NCI-H2227 (cell line): ENCODE measurements around the gene ACAP1.
"Not testable (repeated sequence)": the region's sequence is repeated elsewhere in the genome, so short reads cannot be mapped to it uniquely, and the experiment has no call there.

ENCODE experiments used
- DNase-seq: peaks from one replicate; lab custom pipeline; 2025; ENCODE audit not compliant: unreplicated experiment; lab: John Stamatoyannopoulos, UW

Gene ACAP1

DNA sequence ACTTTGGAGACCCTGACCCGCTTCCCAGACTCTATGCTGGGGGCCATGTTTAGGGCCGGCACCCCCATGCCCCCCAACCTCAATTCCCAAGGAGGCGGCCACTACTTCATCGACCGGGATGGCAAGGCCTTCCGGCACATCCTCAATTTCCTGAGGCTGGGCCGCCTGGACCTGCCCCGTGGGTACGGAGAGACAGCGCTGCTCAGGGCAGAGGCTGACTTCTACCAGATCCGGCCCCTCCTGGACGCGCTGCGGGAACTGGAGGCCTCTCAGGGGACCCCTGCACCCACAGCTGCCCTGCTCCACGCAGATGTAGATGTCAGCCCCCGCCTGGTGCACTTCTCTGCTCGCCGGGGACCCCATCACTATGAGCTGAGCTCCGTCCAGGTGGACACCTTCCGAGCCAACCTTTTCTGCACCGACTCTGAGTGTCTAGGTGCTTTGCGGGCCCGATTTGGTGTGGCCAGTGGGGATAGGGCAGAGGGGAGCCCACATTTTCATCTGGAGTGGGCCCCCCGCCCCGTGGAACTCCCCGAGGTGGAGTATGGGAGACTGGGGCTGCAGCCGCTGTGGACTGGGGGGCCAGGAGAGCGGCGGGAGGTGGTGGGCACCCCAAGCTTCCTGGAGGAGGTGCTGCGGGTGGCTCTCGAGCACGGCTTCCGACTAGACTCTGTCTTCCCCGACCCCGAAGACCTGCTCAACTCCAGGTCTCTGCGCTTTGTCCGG lies 16.7 kb downstream of the ACAP1 start:
- DNase-seq: no peak

DNA sequence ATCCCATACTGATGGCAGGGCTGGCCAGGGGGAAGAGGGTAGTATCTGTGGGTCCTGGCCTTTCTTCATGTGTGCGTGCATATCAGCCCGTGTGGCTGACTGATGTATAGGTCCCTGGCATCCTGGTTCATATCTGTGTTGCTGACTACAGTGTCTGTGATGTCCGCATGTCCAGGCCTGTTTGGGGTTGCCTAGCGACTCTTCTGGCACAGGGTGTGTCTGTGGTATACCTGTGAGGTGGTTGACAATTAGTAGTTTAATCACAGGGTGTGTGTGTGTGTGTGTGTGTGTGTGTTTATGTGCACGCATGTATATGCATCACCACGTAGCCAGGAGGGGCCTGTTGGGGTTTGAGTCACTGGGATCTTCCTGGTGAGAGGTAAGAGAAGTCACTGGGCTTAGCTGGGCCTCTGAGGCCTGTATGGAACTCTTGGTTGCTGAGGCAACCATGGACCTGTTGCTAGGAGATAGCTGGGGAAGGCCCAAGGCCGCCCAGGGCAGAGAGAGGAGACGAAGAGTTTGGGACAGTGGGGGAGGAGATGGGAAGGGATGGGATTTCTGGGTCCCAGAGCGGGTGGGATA lies 18.0 kb downstream of the ACAP1 start:
- DNase-seq: peak; percentile 11

DNA sequence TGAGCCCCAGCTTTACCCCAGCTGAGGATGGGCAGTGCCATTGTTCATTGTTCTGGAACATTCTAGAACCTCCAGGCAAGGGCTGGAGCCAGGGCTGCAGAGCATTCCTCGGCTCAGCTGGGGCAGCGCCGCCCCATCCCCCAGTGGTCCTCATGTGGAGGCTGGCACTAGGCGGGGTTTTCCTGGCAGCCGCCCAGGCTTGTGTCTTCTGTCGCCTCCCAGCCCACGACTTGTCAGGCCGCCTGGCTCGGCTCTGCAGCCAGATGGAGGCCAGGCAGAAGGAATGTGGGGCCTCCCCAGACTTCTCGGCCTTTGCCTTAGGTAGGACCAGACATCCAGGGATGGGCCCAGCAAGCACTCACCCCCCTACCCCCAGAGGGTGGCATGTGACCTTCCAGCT lies 18.7 kb downstream of the ACAP1 start, which contains the start of gene TMEM95:
TMEM95 (plus strand) TSS at position 104 of the 400 bp plus-strand sequence; CDS start at position 153, 49 bp downstream.
- DNase-seq: peak; percentile 8

DNA sequence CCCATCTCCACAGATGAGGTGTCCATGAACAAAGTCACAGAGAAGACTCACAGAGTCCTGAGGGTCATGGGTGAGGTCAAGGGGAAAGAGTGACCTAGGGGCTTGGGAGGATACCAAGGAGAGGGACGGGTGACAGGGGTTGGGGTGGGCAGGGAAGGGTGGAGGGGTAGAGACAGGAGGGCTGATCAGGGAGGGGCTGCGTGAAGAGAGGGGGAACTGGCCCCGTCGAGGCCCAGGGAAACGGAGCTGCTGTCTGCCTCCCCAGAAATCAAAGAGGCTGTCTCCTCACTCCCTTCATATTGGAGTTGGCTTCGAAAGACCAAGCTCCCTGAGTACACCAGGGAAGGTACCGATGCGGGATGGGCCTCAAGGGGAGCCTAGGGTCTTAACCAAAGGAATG lies 19.2 kb downstream of the ACAP1 start:
- no peak for DNase-seq

DNA sequence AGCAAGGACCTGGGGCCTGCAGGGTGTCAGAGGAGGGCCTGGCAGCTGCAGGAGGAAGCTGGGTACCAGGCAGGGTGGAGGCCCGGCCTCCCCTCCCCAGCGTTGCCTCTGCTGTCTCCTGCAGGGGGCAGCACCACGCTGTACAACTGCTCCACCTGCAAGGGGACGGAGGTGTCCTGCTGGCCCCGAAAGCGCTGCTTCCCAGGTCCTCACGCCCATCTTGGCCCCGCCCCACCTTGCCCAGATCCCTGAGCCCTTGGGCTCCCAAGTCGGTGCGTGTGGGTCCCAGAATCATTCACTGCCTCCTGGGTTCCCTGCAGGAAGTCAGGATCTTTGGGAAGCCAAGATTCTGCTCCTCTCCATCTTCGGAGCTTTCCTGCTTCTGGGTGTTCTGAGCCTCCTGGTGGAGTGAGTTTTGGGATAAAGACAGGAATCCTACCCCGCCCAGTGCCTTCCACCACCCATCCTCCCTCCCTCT lies 19.8 kb downstream of the ACAP1 start:
- peak; percentile 19 for DNase-seq

DNA sequence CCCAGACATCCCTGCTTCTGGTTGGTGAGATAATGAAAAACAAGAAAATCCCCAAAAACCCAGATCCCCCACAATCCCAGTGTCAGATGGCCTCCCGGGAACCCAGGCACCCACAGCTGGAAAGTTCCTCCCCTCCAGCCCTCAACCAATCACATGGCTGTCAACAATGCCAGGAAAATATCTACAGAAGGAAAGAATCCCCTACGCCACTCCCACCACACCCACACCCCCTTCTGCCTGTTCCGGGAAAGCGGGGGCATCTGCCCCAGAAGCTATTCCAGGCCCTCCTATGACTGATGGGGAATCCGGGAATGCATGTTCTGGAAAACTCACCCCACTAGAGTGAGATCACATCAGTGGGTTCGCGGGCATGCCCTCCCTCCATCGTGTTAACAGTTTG lies 20.4 kb downstream of the ACAP1 start:
- no peak for DNase-seq

DNA sequence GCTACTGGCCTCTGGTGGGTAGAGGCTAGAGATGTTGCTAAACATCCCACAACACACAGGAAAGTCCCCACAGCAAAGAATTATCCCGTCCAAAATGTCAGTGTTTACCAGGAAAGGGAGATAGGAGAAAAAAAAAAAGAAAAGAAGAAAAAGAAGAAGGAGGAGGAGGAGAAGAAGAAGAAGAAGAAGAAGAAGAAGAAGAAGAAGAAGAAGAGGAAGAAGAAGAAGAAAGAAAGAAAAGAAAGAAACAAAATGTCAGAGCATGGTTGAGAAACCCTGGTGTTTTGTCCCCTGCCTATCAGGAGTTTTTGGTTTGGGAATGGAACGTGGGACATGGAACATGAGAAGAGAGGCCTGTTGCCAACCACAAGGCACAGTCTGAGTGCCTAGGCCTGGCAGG lies 21.1 kb downstream of the ACAP1 start:
- DNase-seq: no peak

DNA sequence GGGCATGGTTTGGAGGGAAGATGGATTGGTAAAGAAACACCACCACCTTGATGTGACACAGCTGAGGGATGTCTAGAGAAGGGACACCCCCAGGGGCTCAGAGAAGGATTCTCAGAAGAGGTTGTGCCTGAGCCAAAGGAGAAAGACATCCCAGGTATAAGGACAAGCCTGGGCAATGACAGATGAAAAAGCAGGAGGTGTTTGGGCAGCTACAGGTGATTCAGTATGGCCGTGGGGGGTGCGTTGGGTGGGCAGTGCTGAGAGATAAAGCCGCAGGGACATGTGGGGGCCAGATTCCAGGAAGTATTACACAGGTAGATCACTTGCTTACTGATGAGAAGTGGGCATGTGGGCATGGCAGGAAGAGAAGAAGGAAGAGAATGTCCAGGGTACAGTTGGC lies 25.6 kb downstream of the ACAP1 start:
- no peak for DNase-seq

DNA sequence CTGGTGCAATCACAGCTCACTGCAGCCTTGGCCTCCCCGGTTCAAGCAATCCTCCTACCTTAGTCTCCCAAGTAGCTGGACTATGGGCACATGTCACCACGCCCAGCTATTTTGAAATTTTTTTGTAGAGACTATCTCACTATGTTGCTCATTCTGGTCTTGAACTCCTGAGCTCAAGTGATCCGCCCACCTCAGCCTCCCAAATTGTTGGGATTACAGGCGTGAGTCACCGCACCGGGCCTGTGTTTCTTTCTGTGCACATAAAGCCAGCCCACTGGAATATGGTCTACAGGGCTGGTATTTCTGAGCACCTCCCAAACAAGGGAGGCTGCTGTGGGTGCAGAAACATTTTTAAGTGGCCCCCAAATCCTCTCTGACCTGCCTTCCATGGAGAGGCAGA lies 27.0 kb downstream of the ACAP1 start:
- DNase-seq: no peak

DNA sequence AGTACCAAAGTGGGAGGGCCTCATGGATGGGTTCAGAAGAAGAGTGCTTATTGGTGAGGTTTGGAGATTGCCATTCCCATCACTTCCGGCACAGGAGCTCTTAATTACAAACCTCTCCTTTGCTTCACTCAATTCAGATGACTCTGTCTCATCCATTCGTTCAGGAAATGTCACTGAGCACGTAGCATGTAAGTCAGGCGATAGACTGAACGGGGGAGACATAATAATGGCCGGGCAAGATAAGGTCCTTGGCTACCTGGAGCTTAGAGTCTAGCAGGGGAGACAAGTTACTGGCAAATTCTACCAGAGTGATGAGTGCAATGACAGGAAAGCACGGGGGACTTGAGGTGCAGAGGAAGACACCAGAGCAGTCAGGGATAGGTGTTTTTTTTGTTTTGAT lies 29.6 kb downstream of the ACAP1 start:
- DNase-seq: not testable (repeated sequence)

DNA sequence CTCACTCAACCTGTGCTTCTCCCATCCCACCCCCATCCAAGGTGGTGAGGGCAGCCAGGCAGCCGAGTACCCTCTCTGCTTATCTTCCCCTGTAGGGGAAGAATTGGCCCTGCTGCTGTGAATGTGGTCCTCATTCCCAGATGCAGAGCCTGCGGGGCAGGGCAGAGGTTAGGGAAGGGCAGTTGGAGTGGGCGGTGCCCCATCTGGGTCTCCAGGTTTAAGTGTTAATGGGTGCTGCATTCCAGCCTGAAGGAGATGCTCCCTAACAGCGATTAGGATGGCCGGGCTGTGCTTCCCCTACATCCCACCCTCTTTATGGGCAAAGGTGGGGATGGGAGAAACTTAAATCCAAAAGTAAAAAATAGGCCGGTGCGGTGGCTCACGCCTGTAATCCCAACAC lies 30.8 kb downstream of the ACAP1 start:
- no peak for DNase-seq

DNA sequence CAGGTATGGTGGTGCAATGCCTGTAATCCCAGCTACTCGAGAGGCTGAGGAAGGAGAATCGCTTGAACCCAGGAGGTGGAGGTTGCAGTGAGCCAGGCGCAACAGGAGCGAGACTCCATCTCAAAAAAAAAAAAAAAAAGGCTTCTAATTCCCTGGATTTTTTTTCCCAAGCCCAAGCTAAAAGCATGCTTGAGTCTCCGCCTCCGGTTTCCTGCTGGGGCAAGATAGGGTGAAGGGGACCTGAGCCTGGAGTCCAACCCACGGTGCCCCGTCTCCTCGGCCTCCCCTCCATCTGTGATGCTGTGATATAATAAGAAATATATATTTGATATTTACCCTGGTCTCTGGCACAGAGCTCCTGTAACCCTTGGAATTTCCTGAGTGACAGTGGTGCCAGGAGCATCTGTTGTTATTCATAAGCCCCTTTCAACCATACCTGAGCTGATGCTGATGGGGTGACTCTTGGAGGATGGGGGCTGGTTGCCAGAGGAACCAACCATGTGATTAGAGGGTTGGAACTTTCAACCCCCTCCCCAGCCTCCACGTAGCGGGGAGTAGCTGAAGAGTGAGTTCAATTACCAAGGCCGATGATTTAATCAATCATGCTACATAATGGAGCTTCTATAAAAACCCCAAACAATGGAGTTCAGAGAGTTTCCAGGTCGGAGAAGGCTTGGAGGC lies 31.7 kb downstream of the ACAP1 start:
- peak; percentile 4 for DNase-seq

DNA sequence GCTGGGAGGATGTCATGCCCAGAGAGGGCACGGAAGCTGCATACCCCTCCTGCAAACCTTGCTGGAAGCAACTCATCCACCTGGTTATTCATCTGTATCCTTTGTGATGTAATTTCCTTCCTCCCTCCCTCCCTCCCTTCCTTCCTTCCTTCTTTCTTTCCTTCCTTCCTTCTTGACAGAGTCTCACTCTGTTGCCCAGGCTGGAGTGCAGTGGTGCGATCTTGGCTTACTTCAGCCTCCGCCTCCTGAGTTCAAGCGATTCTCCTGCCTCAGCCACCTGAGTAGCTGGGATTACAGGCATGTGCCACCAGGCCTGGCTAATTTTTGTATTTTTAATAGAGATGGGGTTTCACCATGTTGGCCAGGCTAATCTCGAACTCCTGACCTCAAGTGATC lies 32.3 kb downstream of the ACAP1 start:
- DNase-seq: not testable (repeated sequence)

DNA sequence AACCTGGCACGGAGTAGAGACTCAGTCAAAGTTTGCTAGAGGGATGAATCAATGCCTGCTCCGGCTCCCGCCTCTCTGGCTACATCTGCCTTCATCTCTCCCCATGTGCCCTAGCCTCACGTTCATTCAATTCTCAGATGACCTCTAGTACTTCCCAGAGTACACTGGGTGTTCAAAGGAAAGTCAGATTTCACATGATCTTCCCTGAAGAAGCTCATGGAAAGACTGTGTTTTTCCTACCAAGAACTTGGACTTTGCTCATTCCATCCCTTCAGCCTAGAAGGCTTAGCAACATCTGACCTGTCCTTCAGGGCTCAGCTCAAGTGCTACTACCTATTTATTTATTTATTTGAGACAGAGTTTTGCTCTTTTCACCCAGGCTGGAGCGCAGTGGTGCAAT lies 33.5 kb downstream of the ACAP1 start:
- no peak for DNase-seq

DNA sequence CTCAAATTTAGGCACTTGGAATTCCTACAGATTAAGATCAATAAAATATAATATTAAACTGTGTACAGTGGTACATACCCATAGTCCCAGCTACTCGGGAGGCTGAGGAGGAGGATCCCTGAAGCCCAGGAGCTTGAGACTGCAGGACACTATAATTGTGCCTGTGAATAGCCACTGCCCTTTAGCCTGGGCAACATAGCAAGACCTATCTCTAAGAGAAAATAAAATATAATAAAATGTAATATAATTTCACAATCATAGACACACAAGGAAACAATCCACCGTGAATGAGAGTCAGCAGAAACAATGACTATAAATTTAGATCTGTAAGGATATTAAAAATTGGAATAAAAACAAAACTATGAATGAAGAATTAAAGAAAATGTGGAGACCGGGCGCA lies 34.5 kb downstream of the ACAP1 start:
- DNase-seq: no peak

DNA sequence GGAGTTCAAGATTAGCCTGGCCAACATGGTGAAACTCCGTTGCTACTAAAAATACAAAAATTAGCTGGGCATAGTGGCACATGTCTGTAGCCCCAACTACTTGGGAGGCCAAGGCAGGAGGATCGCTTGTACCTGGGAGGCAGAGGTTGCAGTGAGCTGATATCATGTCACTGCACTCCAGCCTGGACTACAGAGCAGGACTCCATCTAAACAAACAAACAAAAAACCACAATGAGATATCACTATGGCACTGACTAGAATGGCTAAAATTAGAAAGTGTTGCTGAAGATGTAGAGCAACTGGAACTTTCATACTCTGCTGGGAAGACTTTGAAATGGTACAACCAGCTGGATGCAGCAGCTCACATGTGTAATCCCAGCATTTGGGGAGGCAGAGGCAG lies 38.0 kb downstream of the ACAP1 start:
- no peak for DNase-seq

DNA sequence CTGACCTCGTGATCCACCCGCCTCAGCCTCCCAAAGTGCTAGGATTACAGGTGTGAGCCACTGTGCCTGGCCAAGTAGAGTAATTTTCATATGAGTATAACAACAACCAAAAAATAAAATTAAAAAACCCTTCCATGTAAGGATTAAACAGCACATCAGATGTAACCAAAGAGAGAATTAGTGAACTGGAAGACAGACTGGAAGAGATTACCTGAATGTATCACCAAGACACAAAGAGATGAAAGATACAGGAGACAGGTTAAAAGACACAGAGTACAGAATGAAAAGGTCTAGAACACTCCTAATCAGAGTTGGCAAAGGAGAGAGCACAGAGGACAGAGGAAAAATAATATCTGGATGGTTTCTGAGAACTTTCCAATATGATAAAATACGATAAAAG lies 42.8 kb downstream of the ACAP1 start:
- no peak for DNase-seq

DNA sequence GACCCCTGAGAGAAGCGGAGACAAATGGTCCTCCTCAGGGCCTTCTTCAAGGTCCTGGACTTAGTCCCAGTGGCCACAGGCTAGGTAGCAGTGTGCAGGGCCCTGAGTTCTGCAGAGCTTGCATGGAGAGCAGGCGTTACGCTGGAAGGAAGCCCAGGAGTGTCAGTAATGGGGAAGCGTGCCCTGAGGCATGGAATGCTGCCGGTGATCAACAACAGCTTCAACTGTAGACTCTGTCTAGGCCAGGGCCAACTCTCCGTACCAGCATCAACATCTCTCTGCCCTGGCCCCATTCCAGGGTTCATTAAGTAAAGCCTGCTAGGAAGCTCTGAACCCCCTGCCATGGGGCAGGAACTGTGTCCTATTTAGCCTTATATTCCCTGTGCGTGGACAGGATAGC lies 44.0 kb downstream of the ACAP1 start:
- DNase-seq: no peak

DNA sequence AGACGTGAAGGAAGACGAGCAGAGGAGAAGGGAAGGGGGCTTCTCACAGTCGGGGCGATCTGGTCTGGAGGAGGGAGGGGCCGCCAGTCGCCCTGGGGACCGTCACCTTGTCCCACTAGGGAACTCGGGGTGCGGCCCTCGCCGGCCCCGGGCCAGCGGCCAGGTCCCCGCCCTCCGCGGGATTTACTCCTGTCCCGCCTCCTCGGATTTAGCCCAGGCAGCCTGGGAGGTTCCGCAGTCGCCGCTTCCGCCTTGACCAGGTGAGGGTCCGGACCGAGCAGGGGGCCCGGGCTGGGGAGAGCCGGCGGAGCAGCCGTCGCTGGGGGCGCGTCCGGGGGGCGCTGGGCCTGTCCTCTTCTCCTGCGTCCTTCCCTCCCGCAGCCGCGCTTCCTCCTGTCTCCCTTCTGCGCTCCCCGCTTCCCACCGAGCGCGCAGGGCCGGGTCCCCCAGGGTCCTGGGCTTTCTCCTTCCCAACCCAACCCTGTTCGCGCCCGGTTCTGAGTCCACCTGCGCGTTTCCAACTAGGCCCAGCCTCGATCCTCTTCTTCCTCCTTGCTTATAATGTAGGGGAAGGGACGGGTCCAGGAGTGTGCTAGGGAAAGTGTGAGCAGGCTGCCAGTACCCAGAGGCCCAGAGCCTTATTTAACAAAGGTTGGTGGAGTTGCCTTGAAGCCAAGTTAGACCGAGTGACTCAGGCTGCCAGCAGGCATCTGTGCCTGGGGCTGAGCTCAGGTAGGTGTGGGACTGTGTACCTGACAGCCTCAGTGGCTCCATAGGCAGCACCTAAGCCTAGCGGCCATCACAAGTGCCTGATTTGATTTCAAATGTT lies 44.7 kb downstream of the ACAP1 start, which contains the start of gene TNK1:
TNK1 (plus strand) TSS at position 235 of the 829 bp plus-strand sequence. CDS start 1,838 bp downstream, outside the sequence.
- peak; percentile 39 for DNase-seq

DNA sequence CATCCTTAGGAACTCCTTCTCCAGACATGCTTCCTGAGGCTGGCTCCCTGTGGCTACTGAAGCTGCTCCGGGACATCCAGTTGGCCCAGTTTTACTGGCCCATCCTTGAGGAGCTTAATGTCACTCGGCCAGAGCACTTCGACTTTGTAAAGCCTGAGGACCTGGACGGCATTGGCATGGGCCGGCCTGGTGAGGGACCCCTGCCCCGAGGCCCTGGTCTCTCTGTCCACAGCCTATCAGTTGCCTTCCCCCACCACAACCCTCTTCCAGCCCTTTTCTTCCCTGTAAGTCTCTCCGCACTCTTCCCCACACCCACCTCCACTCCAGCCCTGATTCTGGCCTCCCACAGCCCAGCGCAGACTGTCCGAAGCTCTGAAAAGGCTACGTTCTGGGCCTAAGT lies 46.6 kb downstream of the ACAP1 start:
- no peak for DNase-seq

DNA sequence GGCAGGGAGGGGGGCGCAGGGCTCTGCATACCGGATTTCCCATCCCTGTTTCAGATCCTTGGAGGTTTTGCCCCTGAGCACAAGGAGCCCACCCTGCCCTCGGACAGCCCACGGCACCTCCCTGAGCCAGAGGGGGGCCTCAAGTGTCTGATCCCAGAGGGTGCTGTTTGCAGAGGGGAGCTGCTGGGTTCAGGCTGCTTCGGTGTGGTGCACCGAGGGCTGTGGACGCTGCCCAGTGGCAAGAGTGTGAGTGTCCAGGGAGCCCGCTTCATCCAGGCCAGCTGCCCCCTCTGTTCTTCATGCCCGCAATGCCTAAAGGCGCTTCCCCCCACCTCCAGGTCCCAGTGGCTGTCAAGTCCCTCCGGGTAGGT lies 47.0 kb downstream of the ACAP1 start:
- no peak for DNase-seq
